H1 (cell line): ENCODE measurements around the gene CORO6. TPM values are rescaled to one million over a fixed set of nuclear protein-coding genes. Genes with fewer than 3 reads are reported as not detected.

Experiments
- polyA plus RNA-seq, 7 experiments: library from polyadenylated mRNA; depleted of rRNA in 3 of 7; stranded (reverse) in 5 of 7; unstranded in 2 of 7; fragments of >200 nt in 5 of 7; fragments of 200-250 nt in 2 of 7; gene quantifications; 1 replicate in 5 of 7; 2 replicates in 1 of 7; 4 replicates in 1 of 7; pipeline versions ENCODE4 v1.2.1 to v1.2.3, GENCODE V29; 2011 to 2013; ENCODE audit warnings: missing spikeins in 2 of 7, mixed read lengths in 2 of 7
- total RNA-seq: library from RNA; stranded (reverse); fragmentation: NEBNext Ultra II Directional; extraction: Animal tissue kit (Norgen Biotek cat#: 25700); gene quantifications from 2 replicates; pipeline ENCODE4 v1.2.1, GENCODE V29; 2021
- TF ChIP-seq, protein P1 (sequence below): IDR thresholded peaks from 2 replicates; pipeline ENCODE4 v1.6.1; 2012; ENCODE audit warnings: inconsistent platforms
- TF ChIP-seq, protein P2 (sequence below): IDR thresholded peaks from 2 replicates; pipeline ENCODE4 v1.6.1; 2012; ENCODE audit warnings: inconsistent platforms

The CORO6 gene
- total and polyA plus RNA-seq, 2 of the 8 experiments (the other 6 are each of a cell fraction or from before 2014, with no cell fraction given) = 2.5 to 8.6 TPM

DNA sequence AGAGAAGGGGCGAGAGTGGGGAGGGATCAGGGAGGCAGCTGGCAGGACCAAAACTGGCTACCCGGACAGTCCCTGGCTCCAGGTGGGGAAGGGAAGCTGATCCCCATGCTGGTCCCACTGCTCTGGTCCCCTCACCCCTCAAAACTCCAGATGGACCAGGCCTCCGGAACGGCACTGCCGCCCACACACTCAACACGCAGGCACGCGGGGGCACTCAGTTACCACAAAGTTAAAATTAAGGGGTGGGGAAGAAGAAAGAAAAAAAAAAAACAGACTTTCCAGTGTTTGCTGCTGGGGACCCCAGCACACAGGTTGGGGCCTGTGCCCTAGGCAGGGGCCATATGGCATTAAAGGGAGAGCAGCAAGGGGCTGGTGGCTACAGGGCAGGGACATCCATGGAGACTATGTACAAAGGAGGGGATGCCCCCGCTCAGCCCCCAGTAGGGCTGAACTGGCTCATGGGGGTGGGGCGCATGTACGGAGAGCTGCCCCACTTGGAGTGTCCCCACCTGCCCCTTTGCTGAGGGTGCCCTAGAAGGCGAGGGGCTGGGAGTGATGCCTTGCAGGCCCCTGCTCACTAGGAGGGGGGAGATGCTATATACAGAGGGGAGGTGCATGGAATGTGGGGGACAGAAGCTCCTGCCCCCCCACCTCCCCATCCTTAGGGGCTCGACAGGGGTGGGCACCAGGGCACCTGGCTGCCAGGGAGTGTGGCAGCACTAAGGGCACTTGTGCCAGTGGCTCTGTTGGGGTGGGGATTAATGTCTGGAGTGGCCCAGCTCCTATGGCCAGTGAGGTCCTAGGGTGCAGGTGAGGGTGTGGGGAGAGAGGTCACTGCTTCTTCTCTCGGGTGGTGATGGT is 48.6 kb downstream of the CORO6 start (continued):
- TF ChIP-seq, protein P1, sequence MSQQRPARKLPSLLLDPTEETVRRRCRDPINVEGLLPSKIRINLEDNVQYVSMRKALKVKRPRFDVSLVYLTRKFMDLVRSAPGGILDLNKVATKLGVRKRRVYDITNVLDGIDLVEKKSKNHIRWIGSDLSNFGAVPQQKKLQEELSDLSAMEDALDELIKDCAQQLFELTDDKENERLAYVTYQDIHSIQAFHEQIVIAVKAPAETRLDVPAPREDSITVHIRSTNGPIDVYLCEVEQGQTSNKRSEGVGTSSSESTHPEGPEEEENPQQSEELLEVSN = no peak
- TF ChIP-seq, protein P2, sequence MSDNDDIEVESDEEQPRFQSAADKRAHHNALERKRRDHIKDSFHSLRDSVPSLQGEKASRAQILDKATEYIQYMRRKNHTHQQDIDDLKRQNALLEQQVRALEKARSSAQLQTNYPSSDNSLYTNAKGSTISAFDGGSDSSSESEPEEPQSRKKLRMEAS = no peak
